ENCODE results near the gene IGSF21. TPM values are rescaled to one million over a fixed set of nuclear protein-coding genes. Genes with fewer than 3 reads are reported as not detected.
"Not testable (repeated sequence)": the region's sequence is repeated elsewhere in the genome, so short reads cannot be mapped to it uniquely, and the experiment has no call there.

IGSF21 gene
- total and polyA plus RNA-seq, 2 donors (not counting 1 experiment from before 2014, with no cell fraction given), result not detected

- H3K27me3 Mint-ChIP-seq, result peaks cover 26% of the 10 kb centered on the region
- no peaks in the 10 kb centered on the region for H3K79me2 ChIP-seq (ENCODE audit: control insufficient read depth, insufficient read depth, low read length)
- no peak overlapping the region for H3K9ac ChIP-seq (ENCODE audit: low read length)
- CTCF ChIA-PET, result no interaction called here
- ATAC-seq (ENCODE audit: low read depth) (no peak), DNase-seq (no peak)
- H3K4me1 ChIP-seq (ENCODE audit: control insufficient read depth in 2 of 2, insufficient read depth in 2 of 2, low read length in 2 of 2), result no peaks in the 10 kb centered on the region
- H3K4me3 Mint-ChIP-seq, result no peak overlapping the region
- no peak overlapping the region for H3K4me3 ChIP-seq (ENCODE audit: control extremely low read depth in 1 of 5, extremely low read depth in 1 of 5, insufficient read depth in 1 of 5, low read depth in 2 of 5, low read length in 4 of 5)
- H4K20me1 ChIP-seq (ENCODE audit: control insufficient read depth, insufficient read depth, low read length, poor library complexity, severe bottlenecking), result no peaks in the 10 kb centered on the region
- H3K27ac ChIP-seq (ENCODE audit: low read length in 2 of 2), result no peak overlapping the region
- H3K4me2 ChIP-seq (replicated peaks; ENCODE audit: low read depth, low read length, poor library complexity, severe bottlenecking), result no peak overlapping the region
- H3K9me3 ChIP-seq (ENCODE audit: control extremely low read depth in 1 of 3, control insufficient read depth in 2 of 3, insufficient read depth in 1 of 3, low read length in 2 of 3), result peaks cover 0 to 4% (median 0%) of the 10 kb centered on the region in 3 donors
- WGBS (ENCODE audit: insufficient coverage), result 85% methylated on average over 30 of the region's 31 CpGs
- no peak overlapping the region for H2AFZ ChIP-seq (ENCODE audit: insufficient read depth, low read depth, low read length, poor library complexity, severe bottlenecking)
- H3K36me3 ChIP-seq (replicated peaks in 1 of 2; ENCODE audit: control extremely low read depth in 1 of 2, control insufficient read depth in 1 of 2, extremely low read depth in 1 of 2, insufficient read depth in 2 of 2, low read length in 1 of 2), result no peaks in the 10 kb centered on the region
- H3K27ac Mint-ChIP-seq, result no peak overlapping the region
- H3K4me1 Mint-ChIP-seq, result no peaks in the 10 kb centered on the region
- no peaks in the 10 kb centered on the region for H3K27me3 ChIP-seq (replicated peaks in 1 of 4; ENCODE audit: control extremely low read depth in 1 of 4, control insufficient read depth in 3 of 4, insufficient read depth in 4 of 4, low read length in 3 of 4)
- H3K9me3 Mint-ChIP-seq (ENCODE audit: insufficient read depth), result no peaks in the 10 kb centered on the region
- POLR2A ChIA-PET, result no interaction called here
- TF ChIP-seq EZH2 (IDR thresholded peaks at IDR 0.05; ENCODE audit: borderline replicate concordance, insufficient read depth, low read depth, low read length, poor library complexity, severe bottlenecking) (no peak), CTCF (IDR thresholded peaks at IDR 0.05) (no peak)
- intact Hi-C loops (cut with micrococcal nuclease), result no loop called here
Measured at GRCh38 chr1:18365099-18365705, 257.6 kb downstream of the IGSF21 start.

- H3K79me2 ChIP-seq (ENCODE audit: control insufficient read depth, insufficient read depth, low read length); POLR2A ChIA-PET; CTCF ChIA-PET; H3K4me1 Mint-ChIP-seq; H3K36me3 ChIP-seq (replicated peaks in 1 of 2; ENCODE audit: control extremely low read depth in 1 of 2, control insufficient read depth in 1 of 2, extremely low read depth in 1 of 2, insufficient read depth in 2 of 2, low read length in 1 of 2); H3K4me2 ChIP-seq (replicated peaks; ENCODE audit: low read depth, low read length, poor library complexity, severe bottlenecking); H3K9me3 Mint-ChIP-seq (ENCODE audit: insufficient read depth); H2AFZ ChIP-seq (ENCODE audit: insufficient read depth, low read depth, low read length, poor library complexity, severe bottlenecking); H3K27me3 ChIP-seq (replicated peaks in 1 of 4; ENCODE audit: control extremely low read depth in 1 of 4, control insufficient read depth in 3 of 4, insufficient read depth in 4 of 4, low read length in 3 of 4); intact Hi-C loops (cut with micrococcal nuclease); H3K9ac ChIP-seq (ENCODE audit: low read length); DNase-seq; H3K4me3 ChIP-seq (ENCODE audit: control extremely low read depth in 1 of 5, extremely low read depth in 1 of 5, insufficient read depth in 1 of 5, low read depth in 2 of 5, low read length in 4 of 5); H3K27ac Mint-ChIP-seq; H3K4me3 Mint-ChIP-seq; ATAC-seq (ENCODE audit: low read depth); H4K20me1 ChIP-seq (ENCODE audit: control insufficient read depth, insufficient read depth, low read length, poor library complexity, severe bottlenecking); H3K27ac ChIP-seq (ENCODE audit: low read length in 2 of 2); H3K4me1 ChIP-seq (ENCODE audit: control insufficient read depth in 2 of 2, insufficient read depth in 2 of 2, low read length in 2 of 2): not testable (repeated sequence)
- H3K9me3 ChIP-seq (ENCODE audit: control extremely low read depth in 1 of 3, control insufficient read depth in 2 of 3, insufficient read depth in 1 of 3, low read length in 2 of 3), result peaks cover 0 to 19% (median 0%) of the 10 kb centered on the region in 3 donors
- peaks cover 19% of the 10 kb centered on the region for H3K27me3 Mint-ChIP-seq
Measured at GRCh38 chr1:18372505-18372904, 264.9 kb downstream of the IGSF21 start.
